K562 (cell line): ENCODE measurements around the gene TMPRSS11A. TPM values are rescaled to one million over a fixed set of nuclear protein-coding genes. Genes with fewer than 3 reads are reported as not detected.

Source experiments
- ASH1L ChIP-seq: fragments of 450-650 bp; IDR thresholded peaks from 2 replicates; pipeline ENCODE4 v1.6.1; 2018; ENCODE audit warnings: borderline replicate concordance, mild to moderate bottlenecking, low read depth; ENCODE audit not compliant: partially characterized antibody
- BMI1 ChIP-seq: fragments of 150-350 bp; IDR thresholded peaks from 2 replicates; pipeline ENCODE4 v1.6.1; 2014; ENCODE audit warnings: low read length
- EWSR1 ChIP-seq: fragments of 450-650 bp; IDR thresholded peaks from 2 replicates; pipeline ENCODE4 v1.6.1; 2018; ENCODE audit warnings: borderline replicate concordance, mild to moderate bottlenecking, low read depth, moderate library complexity; ENCODE audit not compliant: partially characterized antibody
- GABPB1 ChIP-seq: sonication (generic); formaldehyde crosslinking; IDR thresholded peaks from 2 replicates; pipeline ENCODE4 v1.8.0; 2022; ENCODE audit warnings: mild to moderate bottlenecking, missing genetic modification reagents
- TCF7 ChIP-seq: sonication (generic); IDR thresholded peaks from 2 replicates; pipeline ENCODE4 v1.6.1; 2016; ENCODE audit warnings: antibody characterized with exemption, borderline replicate concordance
- ZNF124 ChIP-seq: sonication (generic); formaldehyde crosslinking; IDR thresholded peaks from 2 replicates; pipeline ENCODE4 v1.8.1; 2022; ENCODE audit warnings: missing genetic modification reagents
- ZNF586 ChIP-seq: fragments of 450-650 bp; formaldehyde crosslinking; conservative IDR thresholded peaks from 2 replicates; pipeline ENCODE4 v1.4.0; 2020; ENCODE audit warnings: mild to moderate bottlenecking, moderate library complexity
- ZNF695 ChIP-seq: fragments of 450-650 bp; formaldehyde crosslinking; IDR thresholded peaks from 2 replicates; pipeline ENCODE4 v1.4.0; 2020; ENCODE audit warnings: mild to moderate bottlenecking, moderate library complexity
- ZNF830 ChIP-seq: fragments of 250-450 bp; sonication (Bioruptor Pico); IDR thresholded peaks from 2 replicates; pipeline ENCODE4 v1.5.0; 2021; ENCODE audit warnings: mild to moderate bottlenecking
- polyA plus RNA-seq, 8 experiments: library from polyadenylated mRNA; depleted of rRNA in 4 of 8; stranded (reverse) in 5 of 8; unstranded in 3 of 8; fragments of >200 nt; fragmentation: Nextera tagmentation in 2 of 8; fragmentation: Illumina TruSeq in 1 of 8; extraction: Ambion mirVana in 2 of 8; extraction: Trizol in 1 of 8; gene quantifications; 2 replicates each; pipeline versions ENCODE4 v1.2.1 to v1.2.3, GENCODE V29; 2011 to 2014; ENCODE audit warnings: inconsistent platforms in 1 of 8, missing spikeins in 1 of 8
- total RNA-seq, 7 experiments: library from RNA; depleted of rRNA in 6 of 7; stranded (reverse); fragments of >200 nt in 6 of 7; fragmentation: Illumina TruSeq in 2 of 7; extraction: Trizol in 2 of 7; gene quantifications; 2 replicates each; pipeline versions ENCODE4 v1.2.1 to v1.2.3, GENCODE V29; 2011 to 2021; ENCODE audit warnings: low replicate concordance in 1 of 7
- TF ChIP-seq, protein P1 (sequence below): fragments of 250-450 bp; sonication (Bioruptor Pico); IDR thresholded peaks from 2 replicates; pipeline ENCODE4 v1.8.0; 2022; ENCODE audit warnings: inconsistent platforms, mild to moderate bottlenecking, moderate library complexity, borderline replicate concordance
- TF ChIP-seq, protein P2 (sequence below): fragments of 250-450 bp; sonication (Bioruptor Pico); IDR thresholded peaks from 2 replicates; pipeline ENCODE4 v1.5.0; 2022; ENCODE audit warnings: mild to moderate bottlenecking
- TF ChIP-seq, protein P3 (sequence below): sonication (generic); formaldehyde crosslinking; IDR thresholded peaks from 2 replicates; pipeline ENCODE4 v1.8.0; 2022; ENCODE audit warnings: mild to moderate bottlenecking, missing genetic modification reagents

Gene TMPRSS11A
- total and polyA plus RNA-seq, 9 of the 15 experiments (the other 6 are each of a cell fraction or from before 2014, with no cell fraction given): not detected

DNA sequence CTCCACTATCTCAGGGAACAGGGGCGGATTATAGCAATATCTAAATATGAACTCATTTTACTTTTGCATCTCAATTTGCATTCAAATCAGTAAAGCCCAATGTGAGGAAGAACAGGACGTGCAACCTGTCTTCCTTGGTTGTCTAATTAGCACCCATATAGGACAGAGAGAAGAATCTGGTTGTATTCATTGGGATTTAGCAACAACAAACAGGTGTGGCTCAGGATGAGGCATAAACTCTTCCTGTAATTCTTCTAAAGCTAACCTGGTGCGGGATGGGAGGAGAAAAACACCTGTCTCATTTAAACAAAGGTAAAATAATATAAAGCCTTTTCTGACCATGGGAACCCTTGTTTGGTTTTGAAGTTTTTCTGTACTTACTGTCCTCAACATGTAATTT, 22.2 kb downstream of the TMPRSS11A start (continued):
- TF ChIP-seq BMI1 (no peak), ZNF695 (no peak), TCF7 (no peak), GABPB1 (CRISPR knock-in tag) (no peak), ZNF124 (no peak), EWSR1 (no peak), ASH1L (no peak), ZNF586 (no peak), ZNF830 (no peak)
- TF ChIP-seq, protein P1, sequence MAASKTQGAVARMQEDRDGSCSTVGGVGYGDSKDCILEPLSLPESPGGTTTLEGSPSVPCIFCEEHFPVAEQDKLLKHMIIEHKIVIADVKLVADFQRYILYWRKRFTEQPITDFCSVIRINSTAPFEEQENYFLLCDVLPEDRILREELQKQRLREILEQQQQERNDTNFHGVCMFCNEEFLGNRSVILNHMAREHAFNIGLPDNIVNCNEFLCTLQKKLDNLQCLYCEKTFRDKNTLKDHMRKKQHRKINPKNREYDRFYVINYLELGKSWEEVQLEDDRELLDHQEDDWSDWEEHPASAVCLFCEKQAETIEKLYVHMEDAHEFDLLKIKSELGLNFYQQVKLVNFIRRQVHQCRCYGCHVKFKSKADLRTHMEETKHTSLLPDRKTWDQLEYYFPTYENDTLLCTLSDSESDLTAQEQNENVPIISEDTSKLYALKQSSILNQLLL (CRISPR knock-in tag): no peak
- TF ChIP-seq, protein P2, sequence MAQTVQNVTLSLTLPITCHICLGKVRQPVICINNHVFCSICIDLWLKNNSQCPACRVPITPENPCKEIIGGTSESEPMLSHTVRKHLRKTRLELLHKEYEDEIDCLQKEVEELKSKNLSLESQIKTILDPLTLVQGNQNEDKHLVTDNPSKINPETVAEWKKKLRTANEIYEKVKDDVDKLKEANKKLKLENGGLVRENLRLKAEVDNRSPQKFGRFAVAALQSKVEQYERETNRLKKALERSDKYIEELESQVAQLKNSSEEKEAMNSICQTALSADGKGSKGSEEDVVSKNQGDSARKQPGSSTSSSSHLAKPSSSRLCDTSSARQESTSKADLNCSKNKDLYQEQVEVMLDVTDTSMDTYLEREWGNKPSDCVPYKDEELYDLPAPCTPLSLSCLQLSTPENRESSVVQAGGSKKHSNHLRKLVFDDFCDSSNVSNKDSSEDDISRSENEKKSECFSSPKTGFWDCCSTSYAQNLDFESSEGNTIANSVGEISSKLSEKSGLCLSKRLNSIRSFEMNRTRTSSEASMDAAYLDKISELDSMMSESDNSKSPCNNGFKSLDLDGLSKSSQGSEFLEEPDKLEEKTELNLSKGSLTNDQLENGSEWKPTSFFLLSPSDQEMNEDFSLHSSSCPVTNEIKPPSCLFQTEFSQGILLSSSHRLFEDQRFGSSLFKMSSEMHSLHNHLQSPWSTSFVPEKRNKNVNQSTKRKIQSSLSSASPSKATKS (CRISPR knock-in tag): no peak
- TF ChIP-seq, protein P3, sequence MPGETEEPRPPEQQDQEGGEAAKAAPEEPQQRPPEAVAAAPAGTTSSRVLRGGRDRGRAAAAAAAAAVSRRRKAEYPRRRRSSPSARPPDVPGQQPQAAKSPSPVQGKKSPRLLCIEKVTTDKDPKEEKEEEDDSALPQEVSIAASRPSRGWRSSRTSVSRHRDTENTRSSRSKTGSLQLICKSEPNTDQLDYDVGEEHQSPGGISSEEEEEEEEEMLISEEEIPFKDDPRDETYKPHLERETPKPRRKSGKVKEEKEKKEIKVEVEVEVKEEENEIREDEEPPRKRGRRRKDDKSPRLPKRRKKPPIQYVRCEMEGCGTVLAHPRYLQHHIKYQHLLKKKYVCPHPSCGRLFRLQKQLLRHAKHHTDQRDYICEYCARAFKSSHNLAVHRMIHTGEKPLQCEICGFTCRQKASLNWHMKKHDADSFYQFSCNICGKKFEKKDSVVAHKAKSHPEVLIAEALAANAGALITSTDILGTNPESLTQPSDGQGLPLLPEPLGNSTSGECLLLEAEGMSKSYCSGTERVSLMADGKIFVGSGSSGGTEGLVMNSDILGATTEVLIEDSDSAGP: no peak
